ENCODE data around the gene CDH15. TPM values are rescaled to one million over a fixed set of nuclear protein-coding genes. Genes with fewer than 3 reads are reported as not detected.

The CDH15 gene
- total RNA-seq, 3 donors from 2014 or later (not counting 1 experiment from before 2014, with no cell fraction given): 0.20 TPM; not detected in 2

DNA sequence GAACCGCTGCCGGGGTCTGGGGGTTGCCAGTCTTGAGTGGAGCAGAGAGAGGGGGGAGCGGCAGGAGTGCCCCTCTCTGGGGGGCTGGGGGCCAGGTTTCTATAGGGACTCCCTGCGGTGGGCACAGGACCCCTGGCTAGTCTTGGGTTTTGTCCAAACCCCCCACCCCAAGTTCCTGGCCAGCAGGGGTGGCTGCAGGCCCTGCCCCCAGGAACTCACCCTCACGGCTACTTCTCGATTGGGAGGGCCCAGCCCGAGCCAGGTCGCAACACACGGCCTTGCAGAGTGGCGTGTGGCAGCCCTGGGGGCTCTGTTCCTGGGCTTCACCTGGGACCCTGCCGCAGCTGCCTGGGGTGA lies 601 bp downstream of the CDH15 start:
- intact Hi-C loops (cut with micrococcal nuclease): no loop called here
- no peaks in the 10 kb centered on the region for H3K36me3 Mint-ChIP-seq
- H3K27ac Mint-ChIP-seq: no peak overlapping the region
- Histone ChIP-seq H3K36me3 (ENCODE audit: control insufficient read depth, insufficient read depth, low read length) (no peaks in the 10 kb centered on the region), H3K4me1 (ENCODE audit: control insufficient read depth, insufficient read depth, low read length) (peaks cover 38% of the 10 kb centered on the region), H3K9me3 (ENCODE audit: control insufficient read depth, insufficient read depth, low read length) (no peaks in the 10 kb centered on the region), H3K27me3 (ENCODE audit: control insufficient read depth, insufficient read depth, low read length) (peaks cover 12% of the 10 kb centered on the region), H3K27ac (ENCODE audit: low read length) (no peak overlapping the region), H3K4me3 (ENCODE audit: low read length) (no peak overlapping the region)
- H3K27me3 Mint-ChIP-seq (ENCODE audit: low read depth in 2 of 2): peaks cover 0 to 4% of the 10 kb centered on the region in 2 donors
- 86% methylated on average over 11 of the region's 11 CpGs for WGBS (ENCODE audit: insufficient coverage)
- TF ChIP-seq, protein P1, sequence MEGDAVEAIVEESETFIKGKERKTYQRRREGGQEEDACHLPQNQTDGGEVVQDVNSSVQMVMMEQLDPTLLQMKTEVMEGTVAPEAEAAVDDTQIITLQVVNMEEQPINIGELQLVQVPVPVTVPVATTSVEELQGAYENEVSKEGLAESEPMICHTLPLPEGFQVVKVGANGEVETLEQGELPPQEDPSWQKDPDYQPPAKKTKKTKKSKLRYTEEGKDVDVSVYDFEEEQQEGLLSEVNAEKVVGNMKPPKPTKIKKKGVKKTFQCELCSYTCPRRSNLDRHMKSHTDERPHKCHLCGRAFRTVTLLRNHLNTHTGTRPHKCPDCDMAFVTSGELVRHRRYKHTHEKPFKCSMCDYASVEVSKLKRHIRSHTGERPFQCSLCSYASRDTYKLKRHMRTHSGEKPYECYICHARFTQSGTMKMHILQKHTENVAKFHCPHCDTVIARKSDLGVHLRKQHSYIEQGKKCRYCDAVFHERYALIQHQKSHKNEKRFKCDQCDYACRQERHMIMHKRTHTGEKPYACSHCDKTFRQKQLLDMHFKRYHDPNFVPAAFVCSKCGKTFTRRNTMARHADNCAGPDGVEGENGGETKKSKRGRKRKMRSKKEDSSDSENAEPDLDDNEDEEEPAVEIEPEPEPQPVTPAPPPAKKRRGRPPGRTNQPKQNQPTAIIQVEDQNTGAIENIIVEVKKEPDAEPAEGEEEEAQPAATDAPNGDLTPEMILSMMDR (IDR thresholded peaks at IDR 0.05): no peak
- peaks cover 7 to 8% of the 10 kb centered on the region in 2 donors for H3K4me1 Mint-ChIP-seq
- DNase-seq: no peak
- no peaks in the 10 kb centered on the region for H3K9me3 Mint-ChIP-seq
- no peak for ATAC-seq
- no peak overlapping the region for H3K4me3 Mint-ChIP-seq

DNA sequence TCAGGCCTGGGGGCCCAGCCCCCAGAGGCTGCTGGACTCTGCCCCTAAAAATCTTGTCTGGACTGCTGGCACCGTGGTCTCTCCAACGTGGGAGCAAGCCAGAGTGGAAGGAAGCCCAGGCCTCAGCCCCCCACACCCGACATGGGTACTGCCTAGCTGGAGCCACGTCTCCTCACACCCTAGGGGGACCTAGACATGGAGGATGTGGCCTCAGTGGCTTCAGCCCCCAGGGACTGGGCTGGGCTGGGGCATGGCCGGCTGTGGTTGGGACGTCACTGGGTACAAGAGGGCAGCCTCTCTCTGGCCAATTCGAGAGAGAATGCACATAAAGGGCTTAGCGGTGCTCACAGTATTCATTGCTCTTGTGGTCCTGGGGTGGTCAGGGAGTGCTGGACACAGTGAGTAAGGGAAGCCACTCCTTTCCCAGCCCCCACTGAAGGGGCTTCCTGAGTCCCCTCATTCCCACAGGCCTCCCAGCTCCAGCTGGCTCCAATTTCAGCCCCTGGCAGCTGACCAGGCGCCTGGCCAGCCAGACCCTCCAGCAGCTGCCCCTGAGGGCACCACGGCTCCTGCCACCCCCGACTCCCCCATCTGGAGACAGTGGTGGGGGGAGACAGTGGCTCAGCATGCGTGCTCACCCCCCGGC lies 1.1 kb downstream of the CDH15 start:
- H3K36me3 ChIP-seq (ENCODE audit: control insufficient read depth, insufficient read depth, low read length): no peaks in the 10 kb centered on the region
- no peak overlapping the region for H3K4me3 Mint-ChIP-seq
- DNase-seq: no peak
- no peak overlapping the region for H3K27ac ChIP-seq (ENCODE audit: low read length)
- H3K36me3 Mint-ChIP-seq: no peaks in the 10 kb centered on the region
- H3K4me1 ChIP-seq (ENCODE audit: control insufficient read depth, insufficient read depth, low read length): peaks cover 33% of the 10 kb centered on the region
- H3K4me3 ChIP-seq (ENCODE audit: low read length): no peak overlapping the region
- peaks cover 12% of the 10 kb centered on the region for H3K27me3 ChIP-seq (ENCODE audit: control insufficient read depth, insufficient read depth, low read length)
- TF ChIP-seq, protein P1 (IDR thresholded peaks at IDR 0.05): no peak
- H3K27me3 Mint-ChIP-seq (ENCODE audit: low read depth in 2 of 2): peaks cover 0 to 4% of the 10 kb centered on the region in 2 donors
- no peak overlapping the region for H3K27ac Mint-ChIP-seq
- intact Hi-C loops (cut with micrococcal nuclease): no loop called here
- H3K9me3 Mint-ChIP-seq: no peaks in the 10 kb centered on the region
- no peaks in the 10 kb centered on the region for H3K9me3 ChIP-seq (ENCODE audit: control insufficient read depth, insufficient read depth, low read length)
- no peak for ATAC-seq
- WGBS (ENCODE audit: insufficient coverage): 76% methylated on average over 13 of the region's 13 CpGs
- H3K4me1 Mint-ChIP-seq: peaks cover 7 to 8% of the 10 kb centered on the region in 2 donors

DNA sequence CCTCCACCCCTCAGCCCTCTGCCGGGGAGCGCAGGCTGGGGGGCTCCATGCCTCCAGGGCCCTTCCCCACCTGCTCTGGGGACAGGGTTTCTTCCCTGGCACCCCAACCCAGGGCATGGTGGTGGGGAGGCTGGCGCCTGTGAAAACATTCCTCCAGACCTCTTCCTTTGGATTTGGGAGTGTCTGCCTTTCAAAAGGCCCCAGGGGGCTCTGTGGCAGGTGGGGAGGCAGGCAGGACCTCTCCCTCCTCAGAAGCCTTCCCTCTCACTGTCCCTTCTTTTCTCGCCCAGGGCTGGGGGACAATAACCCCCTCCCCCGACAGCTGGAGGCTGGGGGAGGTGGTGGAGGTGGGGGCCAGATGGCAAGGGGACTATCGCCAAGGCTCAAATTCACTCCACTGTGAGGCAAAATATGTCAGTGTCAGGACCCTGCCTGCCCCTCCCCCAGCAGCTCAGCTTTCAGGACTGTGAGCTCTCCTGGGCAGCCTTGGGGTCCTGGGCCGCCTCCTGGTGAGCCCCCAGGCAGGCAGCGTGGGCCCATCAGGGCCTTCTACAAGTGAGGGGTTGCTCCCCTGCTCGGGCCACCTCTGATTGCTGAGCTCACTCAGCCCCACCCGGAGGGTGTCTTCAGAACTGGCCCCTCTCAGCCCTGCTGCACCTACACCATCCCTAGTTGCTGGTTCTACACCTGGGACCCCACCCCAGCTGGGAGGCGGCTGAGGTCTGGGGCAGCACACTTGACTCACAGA lies 1.8 kb downstream of the CDH15 start:
- intact Hi-C loops (cut with micrococcal nuclease): no loop called here
- Histone ChIP-seq H3K9me3 (ENCODE audit: control insufficient read depth, insufficient read depth, low read length) (no peaks in the 10 kb centered on the region), H3K27ac (ENCODE audit: low read length) (no peak overlapping the region), H3K4me3 (ENCODE audit: low read length) (no peak overlapping the region), H3K4me1 (ENCODE audit: control insufficient read depth, insufficient read depth, low read length) (peaks cover 31% of the 10 kb centered on the region), H3K27me3 (ENCODE audit: control insufficient read depth, insufficient read depth, low read length) (peaks cover 12% of the 10 kb centered on the region), H3K36me3 (ENCODE audit: control insufficient read depth, insufficient read depth, low read length) (no peaks in the 10 kb centered on the region)
- TF ChIP-seq, protein P1 (IDR thresholded peaks at IDR 0.05): no peak
- no peak overlapping the region for H3K27ac Mint-ChIP-seq
- H3K4me1 Mint-ChIP-seq: peaks cover 7 to 8% of the 10 kb centered on the region in 2 donors
- ATAC-seq: no peak
- DNase-seq: no peak
- H3K4me3 Mint-ChIP-seq: no peak overlapping the region
- H3K9me3 Mint-ChIP-seq: no peaks in the 10 kb centered on the region
- H3K36me3 Mint-ChIP-seq: no peaks in the 10 kb centered on the region
- H3K27me3 Mint-ChIP-seq (ENCODE audit: low read depth in 2 of 2): peaks cover 0 to 4% of the 10 kb centered on the region in 2 donors
- WGBS (ENCODE audit: insufficient coverage): 91% methylated on average over 9 of the region's 11 CpGs
